SK-N-SH (cell line): ENCODE data around the gene SLC30A3.

Experiments
- CHD2 ChIP-seq: fragments of 150-350 bp; IDR thresholded peaks from 2 replicates; pipeline ENCODE4 v1.6.1; 2018; ENCODE audit warnings: low read length; ENCODE audit not compliant: partially characterized antibody
- CTCF ChIP-seq: fragments of 200-600 bp; sonication (generic); IDR thresholded peaks from 2 replicates; pipeline ENCODE4 v1.6.1; 2017; ENCODE audit warnings: antibody characterized with exemption, mild to moderate bottlenecking, moderate library complexity
- RFX5 ChIP-seq: IDR thresholded peaks from 2 replicates; pipeline ENCODE4 v1.6.1; 2012; ENCODE audit warnings: mild to moderate bottlenecking, improper control_type of control experiment, low read length

- TF ChIP-seq CTCF (no peak), RFX5 (no peak), CHD2 (no peak)
These were observed 723 bp upstream of the SLC30A3 start for GRCh38 chr2:27263287-27264252.
